SK-N-SH (cell line): ENCODE results near the gene CD83. TPM values are rescaled to one million over a fixed set of nuclear protein-coding genes. Genes with fewer than 3 reads are reported as not detected.
A peak's percentile ranks its signal among the peaks of the same experiment; 100 is the strongest.

ENCODE experiments used
- CTCF ChIA-PET: fragments of 300-600, 350-600 bp; formaldehyde crosslinking; extraction: SDS; loops from one replicate; lab custom pipeline; 2021; lab: Yijun Ruan, JAX
- POLR2A ChIA-PET: fragments of 350-600 bp; sonication (Branson Sonifier 250); formaldehyde crosslinking; extraction: SDS; loops from one replicate; lab custom pipeline; 2020; ENCODE audit warnings: antibody characterized with exemption, inconsistent platforms; lab: Yijun Ruan, JAX
- DNase-seq: peaks from one replicate; pipeline ENCODE4 v3.0.0; 2012
- H2AFZ ChIP-seq: fragments of 200-600 bp; sonication (generic); 2 replicates; pipeline ENCODE4 v1.8.1; 2016; ENCODE audit warnings: antibody characterized with exemption, mild to moderate bottlenecking, low read depth
- H3F3A ChIP-seq: fragments of 200-600 bp; sonication (generic); replicated peaks from 2 replicates; pipeline ENCODE3; 2016; ENCODE audit warnings: antibody characterized with exemption, mild to moderate bottlenecking; ENCODE audit not compliant: insufficient read depth
- H3K27ac ChIP-seq, 2 experiments: fragments of 200-500 bp in 1 of 2; fragments of 200-600 bp in 1 of 2; sonication (Bioruptor generic) in 1 of 2; sonication (generic), shearing (Covaris generic) in 1 of 2; 2 replicates each; pipeline versions ENCODE4 v1.5.1 to v1.6.1; 2014 to 2016; ENCODE audit warnings: low read depth in 2 of 2, inconsistent platforms in 1 of 2, low read length in 1 of 2, mild to moderate bottlenecking in 1 of 2, mixed read lengths in 1 of 2
- H3K27me3 ChIP-seq: fragments of 200-600 bp; sonication (generic), shearing (Covaris generic); 2 replicates; pipeline ENCODE4 v1.6.1; 2016; ENCODE audit warnings: mixed run types; ENCODE audit not compliant: insufficient read depth
- H3K36me3 ChIP-seq, 2 experiments: fragments of 200-500 bp in 1 of 2; fragments of 200-600 bp in 1 of 2; sonication (Bioruptor generic) in 1 of 2; sonication (generic) in 1 of 2; replicated peaks in 1 of 2; 2 replicates each; pipeline versions ENCODE3 to v1.5.1; 2014 to 2016; ENCODE audit warnings: low read length in 1 of 2, mild to moderate bottlenecking in 1 of 2; ENCODE audit not compliant: insufficient read depth in 2 of 2, control insufficient read depth in 1 of 2
- H3K4me1 ChIP-seq, 2 experiments: fragments of 200-500 bp in 1 of 2; fragments of 200-600 bp in 1 of 2; sonication (Bioruptor generic) in 1 of 2; sonication (generic), shearing (Covaris generic) in 1 of 2; 2 replicates each; pipeline versions ENCODE4 v1.5.1 to v1.6.1; 2014 to 2016; ENCODE audit warnings: low read depth in 1 of 2, low read length in 1 of 2, mixed run types in 1 of 2; ENCODE audit not compliant: insufficient read depth in 2 of 2, control insufficient read depth in 1 of 2
- H3K4me2 ChIP-seq: fragments of 200-600 bp; sonication (generic), shearing (Covaris generic); 2 replicates; pipeline ENCODE4 v1.6.1; 2017; ENCODE audit warnings: mixed run types
- H3K4me3 ChIP-seq, 2 experiments: fragments of 200-500 bp in 1 of 2; fragments of 200-600 bp in 1 of 2; sonication (Bioruptor generic) in 1 of 2; sonication (generic), shearing (Covaris generic) in 1 of 2; 2 replicates each; pipeline versions ENCODE4 v1.5.1 to v1.8.1; 2014 to 2016; ENCODE audit warnings: low read depth in 2 of 2, inconsistent platforms in 1 of 2, low read length in 1 of 2, mild to moderate bottlenecking in 1 of 2, mixed read lengths in 1 of 2, moderate library complexity in 1 of 2
- H3K79me2 ChIP-seq: fragments of 200-600 bp; sonication (generic); 2 replicates; pipeline ENCODE4 v1.8.1; 2017; ENCODE audit warnings: mild to moderate bottlenecking; ENCODE audit not compliant: insufficient read depth
- H3K9ac ChIP-seq: fragments of 200-600 bp; sonication (generic); 2 replicates; pipeline ENCODE4 v1.6.1; 2017; ENCODE audit warnings: mixed run types
- H3K9me2 ChIP-seq: fragments of 200-600 bp; sonication (generic); 2 replicates; pipeline ENCODE4 v1.6.1; 2017; ENCODE audit warnings: mixed run types
- H3K9me3 ChIP-seq: fragments of 200-600 bp; sonication (generic); 2 replicates; pipeline ENCODE4 v1.6.1; 2017; ENCODE audit warnings: mixed run types, mild to moderate bottlenecking, moderate library complexity
- H4K20me1 ChIP-seq: fragments of 200-600 bp; sonication (generic); 2 replicates; pipeline ENCODE4 v1.6.1; 2017; ENCODE audit warnings: mild to moderate bottlenecking, mixed run types; ENCODE audit not compliant: insufficient read depth
- EP300 ChIP-seq, 2 experiments: IDR thresholded peaks; 2 replicates each; pipeline versions ENCODE4 v1.4.0 to v1.6.1; 2012; ENCODE audit warnings: borderline replicate concordance in 1 of 2, low read depth in 1 of 2, low read length in 1 of 2
- EZH2phosphoT487 ChIP-seq: fragments of 200-600 bp; sonication (generic); IDR thresholded peaks from 2 replicates; pipeline ENCODE4 v1.6.1; 2017; ENCODE audit warnings: low read depth, mixed run types, mild to moderate bottlenecking, antibody characterized with exemption, moderate library complexity, borderline replicate concordance
- FOXJ3 ChIP-seq: sonication (generic); formaldehyde crosslinking; IDR thresholded peaks from 2 replicates; pipeline ENCODE4 v1.5.1; 2020; ENCODE audit warnings: mild to moderate bottlenecking, missing genetic modification reagents
- FOXM1 ChIP-seq: IDR thresholded peaks from 2 replicates; pipeline ENCODE4 v1.4.0; 2012; ENCODE audit warnings: low read depth, mild to moderate bottlenecking
- GATA2 ChIP-seq: sonication (generic); formaldehyde crosslinking; IDR thresholded peaks from 2 replicates; pipeline ENCODE4 v1.5.0; 2020; ENCODE audit warnings: mild to moderate bottlenecking, missing genetic modification reagents
- IRF3 ChIP-seq: fragments of 150-350 bp; IDR thresholded peaks from 2 replicates; pipeline ENCODE4 v1.6.1; 2016; ENCODE audit warnings: mild to moderate bottlenecking, low read depth, low read length
- JUND ChIP-seq: IDR thresholded peaks from 2 replicates; pipeline ENCODE4 v1.4.0; 2012
- MEF2A ChIP-seq: IDR thresholded peaks from 2 replicates; pipeline ENCODE4 v1.4.0; 2012; ENCODE audit warnings: low read depth, borderline replicate concordance
- NRF1 ChIP-seq: IDR thresholded peaks from 2 replicates; pipeline ENCODE4 v1.6.1; 2012; ENCODE audit warnings: low read depth, mild to moderate bottlenecking, low read length
- RAD21 ChIP-seq: IDR thresholded peaks from 2 replicates; pipeline ENCODE4 v1.6.1; 2012; ENCODE audit warnings: mild to moderate bottlenecking, low read length
- RCOR1 ChIP-seq: fragments of 150-350 bp; IDR thresholded peaks from 2 replicates; pipeline ENCODE4 v1.6.1; 2017; ENCODE audit warnings: antibody characterized with exemption, low read length
- RFX5 ChIP-seq: IDR thresholded peaks from 2 replicates; pipeline ENCODE4 v1.6.1; 2012; ENCODE audit warnings: mild to moderate bottlenecking, improper control_type of control experiment, low read length
- RXRA ChIP-seq: IDR thresholded peaks from 2 replicates; pipeline ENCODE4 v1.4.0; 2012; ENCODE audit warnings: low read depth, mild to moderate bottlenecking, borderline replicate concordance
- SIN3A ChIP-seq: IDR thresholded peaks from 2 replicates; pipeline ENCODE4 v1.6.1; 2012; ENCODE audit warnings: low read depth, mild to moderate bottlenecking, low read length, moderate library complexity, borderline replicate concordance
- TAF1 ChIP-seq: IDR thresholded peaks from 2 replicates; pipeline ENCODE4 v1.6.1; 2012; ENCODE audit warnings: low read depth, mild to moderate bottlenecking, low read length, moderate library complexity, borderline replicate concordance
- TCF12 ChIP-seq: IDR thresholded peaks from 2 replicates; pipeline ENCODE4 v1.4.0; 2012
- USF1 ChIP-seq: IDR thresholded peaks from 2 replicates; pipeline ENCODE4 v1.4.0; 2012; ENCODE audit warnings: low read depth, borderline replicate concordance
- YY1 ChIP-seq: IDR thresholded peaks from 2 replicates; pipeline ENCODE4 v1.4.0; 2012; ENCODE audit warnings: low read depth, mild to moderate bottlenecking
- WGBS: methylation state at CpG from one replicate; pipeline ENCODE4 v1.1.6; 2017; ENCODE audit warnings: low lambda C conversion rate; 5-methylcytosine and 5-hydroxymethylcytosine counted together
- polyA plus RNA-seq, 3 experiments: library from polyadenylated mRNA; depleted of rRNA; stranded (reverse); fragments of >200 nt; gene quantifications; 2 replicates each; pipeline ENCODE4 v1.2.3, GENCODE V29; 2012
- TF ChIP-seq, protein P1 (sequence below): IDR thresholded peaks from 2 replicates; pipeline ENCODE4; 2012
- TF ChIP-seq, protein P2 (sequence below): IDR thresholded peaks from 2 replicates; pipeline ENCODE4 v1.4.0; 2012; ENCODE audit warnings: low read depth, borderline replicate concordance

CD83 gene
- polyA plus RNA-seq, 1 of the 3 experiments (the other 2 are of a cell fraction) = 2.0 TPM

DNA sequence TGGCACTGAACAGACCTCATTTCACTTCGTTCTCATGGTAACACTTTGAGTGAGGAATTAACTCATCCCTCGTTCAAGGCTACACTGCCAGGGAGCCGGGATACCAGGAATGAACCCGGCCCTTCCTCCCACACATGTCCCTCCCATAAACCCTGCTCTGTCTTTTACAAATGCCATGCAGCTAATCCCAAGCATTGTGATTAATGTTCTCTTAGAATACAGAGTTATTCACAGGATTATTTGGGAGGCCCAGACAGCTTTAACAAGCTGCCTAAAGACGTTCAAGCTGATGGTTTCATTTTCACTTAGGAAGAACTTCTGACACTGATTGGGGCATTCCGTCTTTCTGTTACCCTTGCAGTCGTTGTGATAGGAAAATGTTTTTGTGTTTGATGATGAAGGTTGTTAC is 42.5 kb upstream of the CD83 start:
- Histone ChIP-seq H3K4me1 (peaks cover 0 to 3% of the 10 kb centered on the region in 2 experiments; a peak in 2 of 4 replicates), H3K9me2 (no peaks in the 10 kb centered on the region), H2AFZ (peak overlapping the region; percentile 95), H3K79me2 (no peaks in the 10 kb centered on the region), H3K27ac (peak overlapping the region; percentile 28 to 31; a peak in 3 of 4 replicates), H3K4me3 (peak overlapping the region; percentile 39 to 47; a peak in 3 of 4 replicates), H3K9me3 (no peaks in the 10 kb centered on the region), H3F3A (no peaks in the 10 kb centered on the region), H3K4me2 (peak overlapping the region; percentile 74), H4K20me1 (no peaks in the 10 kb centered on the region), H3K27me3 (no peaks in the 10 kb centered on the region), H3K36me3 (no peaks in the 10 kb centered on the region), H3K9ac (peak overlapping the region; percentile 42; the same call in 1 of the 2 replicates)
- ChIA-PET CTCF (interaction anchor here (1.0 to 1.4 kb wide), 4 partner anchors 8 to 202 kb away, joined by 3 to 8 read pairs (median 4); no protein-coding TSS in a partner anchor), POLR2A (no interaction called here)
- TF ChIP-seq TCF12 (peak; percentile 57; the same call in 1 of the 2 replicates), GATA2 (CRISPR knock-in tag) (no peak), FOXM1 (no peak), RFX5 (no peak), RCOR1 (no peak), MEF2A (no peak), EP300 (IDR thresholded peaks at IDR 0.05; ENCODE audit: borderline replicate concordance in 1 of 2, low read depth in 1 of 2, low read length in 1 of 2) (no peak)
- TF ChIP-seq, protein P1, sequence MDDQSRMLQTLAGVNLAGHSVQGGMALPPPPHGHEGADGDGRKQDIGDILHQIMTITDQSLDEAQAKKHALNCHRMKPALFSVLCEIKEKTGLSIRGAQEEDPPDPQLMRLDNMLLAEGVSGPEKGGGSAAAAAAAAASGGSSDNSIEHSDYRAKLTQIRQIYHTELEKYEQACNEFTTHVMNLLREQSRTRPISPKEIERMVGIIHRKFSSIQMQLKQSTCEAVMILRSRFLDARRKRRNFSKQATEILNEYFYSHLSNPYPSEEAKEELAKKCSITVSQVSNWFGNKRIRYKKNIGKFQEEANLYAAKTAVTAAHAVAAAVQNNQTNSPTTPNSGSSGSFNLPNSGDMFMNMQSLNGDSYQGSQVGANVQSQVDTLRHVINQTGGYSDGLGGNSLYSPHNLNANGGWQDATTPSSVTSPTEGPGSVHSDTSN = peak; percentile 56
- TF ChIP-seq, protein P2, sequence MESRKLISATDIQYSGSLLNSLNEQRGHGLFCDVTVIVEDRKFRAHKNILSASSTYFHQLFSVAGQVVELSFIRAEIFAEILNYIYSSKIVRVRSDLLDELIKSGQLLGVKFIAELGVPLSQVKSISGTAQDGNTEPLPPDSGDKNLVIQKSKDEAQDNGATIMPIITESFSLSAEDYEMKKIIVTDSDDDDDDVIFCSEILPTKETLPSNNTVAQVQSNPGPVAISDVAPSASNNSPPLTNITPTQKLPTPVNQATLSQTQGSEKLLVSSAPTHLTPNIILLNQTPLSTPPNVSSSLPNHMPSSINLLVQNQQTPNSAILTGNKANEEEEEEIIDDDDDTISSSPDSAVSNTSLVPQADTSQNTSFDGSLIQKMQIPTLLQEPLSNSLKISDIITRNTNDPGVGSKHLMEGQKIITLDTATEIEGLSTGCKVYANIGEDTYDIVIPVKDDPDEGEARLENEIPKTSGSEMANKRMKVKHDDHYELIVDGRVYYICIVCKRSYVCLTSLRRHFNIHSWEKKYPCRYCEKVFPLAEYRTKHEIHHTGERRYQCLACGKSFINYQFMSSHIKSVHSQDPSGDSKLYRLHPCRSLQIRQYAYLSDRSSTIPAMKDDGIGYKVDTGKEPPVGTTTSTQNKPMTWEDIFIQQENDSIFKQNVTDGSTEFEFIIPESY = no peak
- WGBS = 9% methylated on average over 7 of the region's 7 CpGs
- peak; percentile 19 for DNase-seq

- H3K27me3 ChIP-seq = no peaks in the 10 kb centered on the region
- no peaks in the 10 kb centered on the region for H3K36me3 ChIP-seq
- ChIA-PET CTCF (interaction anchor here (1.0 to 1.6 kb wide), 5 partner anchors 10 to 169 kb away, joined by 3 to 6 read pairs (median 4); no protein-coding TSS in a partner anchor), POLR2A (no interaction called here)
- H4K20me1 ChIP-seq = no peaks in the 10 kb centered on the region
- no peak overlapping the region for H3K9ac ChIP-seq
- H3F3A ChIP-seq = no peaks in the 10 kb centered on the region
- H3K4me2 ChIP-seq = no peak overlapping the region
- WGBS = 85% methylated on average over 4 of the region's 4 CpGs
- no peaks in the 10 kb centered on the region for H3K9me3 ChIP-seq
- H3K9me2 ChIP-seq = no peaks in the 10 kb centered on the region
- H3K79me2 ChIP-seq = no peaks in the 10 kb centered on the region
- DNase-seq = no peak
- TF ChIP-seq USF1 = no peak
- TF ChIP-seq YY1 = no peak
- TF ChIP-seq TCF12 = no peak
- TF ChIP-seq MEF2A = no peak
- TF ChIP-seq RFX5 = no peak
- no peak for TF ChIP-seq FOXJ3 (CRISPR knock-in tag)
- TF ChIP-seq NRF1 = no peak
- no peak for TF ChIP-seq EP300 (IDR thresholded peaks at IDR 0.05; ENCODE audit: borderline replicate concordance in 1 of 2, low read depth in 1 of 2, low read length in 1 of 2)
- TF ChIP-seq RXRA = no peak
- TF ChIP-seq SIN3A = no peak
- no peak for TF ChIP-seq IRF3
- no peak for TF ChIP-seq JUND
- no peak for TF ChIP-seq TAF1
- no peak for TF ChIP-seq EZH2phosphoT487
- no peak for TF ChIP-seq RCOR1
- TF ChIP-seq RAD21 = no peak
- TF ChIP-seq, all 33 proteins: peak for 0
- Histone ChIP-seq H2AFZ (no peak overlapping the region), H3K27ac (no peak overlapping the region), H3K4me1 (peaks cover 0 to 3% of the 10 kb centered on the region in 2 experiments; a peak in 2 of 4 replicates), H3K4me3 (no peak overlapping the region)
These were observed 40.2 kb upstream of the CD83 start for GRCh38 chr6:14077193-14077867.
